K562 (cell line): ENCODE measurements around the gene ZDHHC19. TPM values are rescaled to one million over a fixed set of nuclear protein-coding genes. Genes with fewer than 3 reads are reported as not detected.

Source experiments
- ARNT ChIP-seq, 2 experiments: fragments of 450-650 bp; IDR thresholded peaks; 2 replicates each; pipeline ENCODE4 v1.6.1; 2016; ENCODE audit warnings: mild to moderate bottlenecking in 1 of 2
- BMI1 ChIP-seq: fragments of 150-350 bp; IDR thresholded peaks from 2 replicates; pipeline ENCODE4 v1.6.1; 2014; ENCODE audit warnings: low read length
- ELF2 ChIP-seq: fragments of 250-450 bp; sonication (Bioruptor Pico); IDR thresholded peaks from 2 replicates; pipeline ENCODE4 v1.5.0; 2021; ENCODE audit warnings: mild to moderate bottlenecking
- EZH2 ChIP-seq: IDR thresholded peaks from 2 replicates; pipeline ENCODE4 v1.6.1; 2012; ENCODE audit warnings: low read depth, mild to moderate bottlenecking, inconsistent platforms, low read length, borderline replicate concordance
- GABPB1 ChIP-seq: sonication (generic); formaldehyde crosslinking; IDR thresholded peaks from 2 replicates; pipeline ENCODE4 v1.8.0; 2022; ENCODE audit warnings: mild to moderate bottlenecking, missing genetic modification reagents
- HCFC1 ChIP-seq: IDR thresholded peaks from 2 replicates; pipeline ENCODE4 v1.6.1; 2012; ENCODE audit warnings: low read depth, low read length, improper control_type of control experiment
- MECOM ChIP-seq: fragments of 250-450 bp; sonication (Bioruptor Pico); IDR thresholded peaks from 2 replicates; pipeline ENCODE4 v1.8.0; 2022; ENCODE audit warnings: inconsistent platforms
- NFE2L1 ChIP-seq: fragments of 450-650 bp; IDR thresholded peaks from 2 replicates; pipeline ENCODE4 v1.6.1; 2016; ENCODE audit warnings: missing genetic modification characterization, low read depth, mild to moderate bottlenecking, missing compliant biosample characterization, moderate library complexity, borderline replicate concordance
- PBX2 ChIP-seq, 2 experiments: IDR thresholded peaks in 1 of 2; conservative IDR thresholded peaks in 1 of 2; 2 replicates each; pipeline ENCODE4 v1.6.1; 2016; ENCODE audit warnings: low read depth in 2 of 2, mild to moderate bottlenecking in 1 of 2, missing compliant biosample characterization in 1 of 2, missing genetic modification characterization in 1 of 2, moderate library complexity in 1 of 2
- TSHZ1 ChIP-seq: fragments of 250-450 bp; sonication (Bioruptor Pico); IDR thresholded peaks from 2 replicates; pipeline ENCODE4 v1.4.0; 2020; ENCODE audit warnings: mild to moderate bottlenecking, moderate library complexity
- ZBTB11 ChIP-seq, 3 experiments: fragments of 200-800 bp in 1 of 3; fragments of 250-450 bp in 1 of 3; fragments of 450-650 bp in 1 of 3; sonication (Bioruptor Pico) in 1 of 3; sonication (Bioruptor generic) in 1 of 3; formaldehyde crosslinking in 1 of 3; IDR thresholded peaks; 2 replicates each; pipeline versions ENCODE4 v1.6.1 to v1.8.0; 2016 to 2022; ENCODE audit warnings: mild to moderate bottlenecking in 2 of 3, missing genetic modification characterization in 2 of 3, missing compliant biosample characterization in 1 of 3, moderate library complexity in 1 of 3
- ZFP30 ChIP-seq: fragments of 250-450 bp; sonication (Bioruptor Pico); IDR thresholded peaks from 2 replicates; pipeline ENCODE4 v1.8.0; 2022; ENCODE audit warnings: moderate library complexity, mild to moderate bottlenecking, inconsistent platforms, borderline replicate concordance
- ZNF184 ChIP-seq: sonication (generic); formaldehyde crosslinking; IDR thresholded peaks from 2 replicates; pipeline ENCODE4 v1.5.0; 2020; ENCODE audit warnings: missing genetic modification reagents
- ZNF23 ChIP-seq: fragments of 250-450 bp; sonication (Bioruptor Pico); IDR thresholded peaks from 2 replicates; pipeline ENCODE4 v1.4.0; 2020; ENCODE audit warnings: mild to moderate bottlenecking
- polyA plus RNA-seq, 8 experiments: library from polyadenylated mRNA; depleted of rRNA in 4 of 8; stranded (reverse) in 5 of 8; unstranded in 3 of 8; fragments of >200 nt; fragmentation: Nextera tagmentation in 2 of 8; fragmentation: Illumina TruSeq in 1 of 8; extraction: Ambion mirVana in 2 of 8; extraction: Trizol in 1 of 8; gene quantifications; 2 replicates each; pipeline versions ENCODE4 v1.2.1 to v1.2.3, GENCODE V29; 2011 to 2014; ENCODE audit warnings: inconsistent platforms in 1 of 8, missing spikeins in 1 of 8
- total RNA-seq, 7 experiments: library from RNA; depleted of rRNA in 6 of 7; stranded (reverse); fragments of >200 nt in 6 of 7; fragmentation: Illumina TruSeq in 2 of 7; extraction: Trizol in 2 of 7; gene quantifications; 2 replicates each; pipeline versions ENCODE4 v1.2.1 to v1.2.3, GENCODE V29; 2011 to 2021; ENCODE audit warnings: low replicate concordance in 1 of 7
- TF ChIP-seq, protein P1 (sequence below), 2 experiments: fragments of 450-650 bp; IDR thresholded peaks; 2 replicates each; pipeline ENCODE4 v1.6.1; 2016

ZDHHC19 gene
- total and polyA plus RNA-seq, 9 of the 15 experiments (the other 6 are each of a cell fraction or from before 2014, with no cell fraction given) = 0.40 to 5.5 (median 1.1) TPM

DNA sequence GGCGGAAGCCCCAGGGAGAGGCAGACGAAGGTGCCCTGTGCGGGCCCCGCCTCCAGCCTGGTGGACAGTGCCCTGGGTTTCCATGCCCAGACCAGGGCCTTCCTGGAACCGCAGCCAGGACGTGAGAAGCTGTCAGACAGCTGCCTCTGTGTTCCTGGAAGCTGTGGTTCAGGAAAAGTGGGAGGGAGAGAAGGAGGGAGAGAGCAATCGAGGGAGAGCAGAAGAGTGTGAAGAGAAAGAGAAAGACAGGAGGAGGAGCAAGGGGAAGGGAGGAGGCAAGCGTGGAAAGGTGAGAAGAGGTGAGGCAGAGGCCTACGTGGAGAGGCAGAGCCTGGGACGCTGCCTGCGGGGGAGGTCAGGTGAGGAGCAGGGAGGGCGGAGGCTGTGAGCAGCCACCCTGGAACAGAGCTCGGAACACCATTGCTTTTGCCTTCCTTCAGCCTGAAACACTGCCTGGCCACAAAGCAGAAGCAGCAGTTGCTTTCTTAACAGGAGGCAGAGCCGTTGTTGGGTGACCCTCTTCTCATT, 18.6 kb downstream of the ZDHHC19 start (continued):
- TF ChIP-seq TSHZ1 = no peak
- TF ChIP-seq HCFC1 = no peak
- no peak for TF ChIP-seq NFE2L1
- no peak for TF ChIP-seq PBX2 (CRISPR knock-in tag; IDR thresholded peaks at IDR 0.05; ENCODE audit: low read depth)
- TF ChIP-seq PBX2 (tag; conservative IDR thresholded peaks at IDR 0.05; ENCODE audit: low read depth) = no peak
- TF ChIP-seq BMI1 = no peak
- no peak for TF ChIP-seq ZNF23 (CRISPR knock-in tag)
- no peak for TF ChIP-seq ZNF184
- peak; percentile 49; the same call in 1 of the 2 replicates for TF ChIP-seq GABPB1 (CRISPR knock-in tag)
- TF ChIP-seq ZFP30 = no peak
- no peak for TF ChIP-seq ZBTB11 (CRISPR knock-in tag; IDR thresholded peaks at IDR 0.05)
- no peak for TF ChIP-seq MECOM
- 0 out of 4 replicates have a peak, but pooled peaks of 1 of the 2 experiments have one; percentile 24 for TF ChIP-seq ARNT (IDR thresholded peaks at IDR 0.05)
- no peak for TF ChIP-seq ELF2 (CRISPR knock-in tag)
- TF ChIP-seq, protein P1, sequence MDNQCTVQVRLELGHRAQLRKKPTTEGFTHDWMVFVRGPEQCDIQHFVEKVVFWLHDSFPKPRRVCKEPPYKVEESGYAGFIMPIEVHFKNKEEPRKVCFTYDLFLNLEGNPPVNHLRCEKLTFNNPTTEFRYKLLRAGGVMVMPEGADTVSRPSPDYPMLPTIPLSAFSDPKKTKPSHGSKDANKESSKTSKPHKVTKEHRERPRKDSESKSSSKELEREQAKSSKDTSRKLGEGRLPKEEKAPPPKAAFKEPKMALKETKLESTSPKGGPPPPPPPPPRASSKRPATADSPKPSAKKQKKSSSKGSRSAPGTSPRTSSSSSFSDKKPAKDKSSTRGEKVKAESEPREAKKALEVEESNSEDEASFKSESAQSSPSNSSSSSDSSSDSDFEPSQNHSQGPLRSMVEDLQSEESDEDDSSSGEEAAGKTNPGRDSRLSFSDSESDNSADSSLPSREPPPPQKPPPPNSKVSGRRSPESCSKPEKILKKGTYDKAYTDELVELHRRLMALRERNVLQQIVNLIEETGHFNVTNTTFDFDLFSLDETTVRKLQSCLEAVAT (IDR thresholded peaks at IDR 0.05) = peak; percentile 67 to 99; a peak in 3 of 4 replicates
- no peak for TF ChIP-seq EZH2
